ENCODE results near the gene CCNK. TPM values are rescaled to one million over a fixed set of nuclear protein-coding genes. Genes with fewer than 3 reads are reported as not detected.

CCNK gene
- total RNA-seq, 2 donors from 2014 or later, result 5.3 to 9.6 TPM

DNA sequence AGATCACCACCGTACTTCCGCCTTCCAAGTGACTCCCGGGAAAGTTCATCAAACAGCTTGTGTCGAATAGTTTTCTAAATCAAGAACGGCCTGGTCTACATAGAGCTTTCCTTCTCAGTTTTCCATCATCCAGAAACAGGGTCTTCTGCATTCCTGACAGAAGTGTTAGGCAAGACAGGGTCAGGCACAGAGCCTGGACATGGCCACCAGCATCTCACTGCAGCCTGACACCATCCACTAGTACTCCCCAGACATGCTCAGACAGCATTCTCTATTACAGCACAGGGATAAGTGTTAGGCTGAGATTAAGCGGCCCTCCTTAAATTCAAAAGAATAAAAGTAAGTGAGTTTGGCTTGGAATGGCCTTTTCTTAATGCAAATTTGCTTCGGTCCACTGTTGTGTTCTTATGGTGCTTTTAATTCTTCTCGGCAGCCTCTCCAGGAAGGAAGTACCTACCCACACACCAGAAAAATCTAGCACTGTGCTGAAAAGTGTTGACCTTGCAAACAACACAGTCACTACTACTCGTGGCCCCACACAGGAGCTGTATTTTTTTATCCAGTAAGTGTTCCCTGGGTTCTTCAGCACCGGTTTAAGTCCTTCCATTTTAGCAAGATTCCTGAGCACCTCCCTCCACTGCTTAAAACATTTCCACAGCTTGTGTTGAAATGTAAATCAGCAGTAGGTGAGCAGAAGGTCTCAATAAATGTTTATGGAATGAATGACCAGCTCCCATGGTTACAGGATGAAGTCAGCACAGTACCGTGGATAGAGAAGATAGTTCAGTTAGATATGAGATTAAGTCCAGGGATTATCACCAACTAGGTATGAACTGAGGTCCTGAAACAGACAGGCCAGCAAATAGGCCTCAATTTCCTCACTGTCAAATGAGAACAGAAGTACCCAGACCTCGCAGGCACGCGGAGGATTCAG is 44.7 kb upstream of the CCNK start:
- no peak for ATAC-seq
- no peak overlapping the region for H3K27ac ChIP-seq
- no peaks in the 10 kb centered on the region for H3K9me3 ChIP-seq
- H3K4me1 ChIP-seq, result no peaks in the 10 kb centered on the region
- no peaks in the 10 kb centered on the region for H3K27me3 ChIP-seq
- no peak overlapping the region for H3K4me3 ChIP-seq
- WGBS, 2 donors, result 82 to 86% methylated on average over 14 of the region's 14 CpGs
- no peak for DNase-seq
- peaks cover 0 to 6% of the 10 kb centered on the region in 2 donors for H3K36me3 ChIP-seq (replicated peaks in 1 of 2; ENCODE audit: insufficient read depth in 1 of 2, low read depth in 2 of 2)
- intact Hi-C loops (cut with DNase I), result no loop called here
- TF ChIP-seq POLR2A (IDR thresholded peaks at IDR 0.05), result no peak
- TF ChIP-seq, protein P1, sequence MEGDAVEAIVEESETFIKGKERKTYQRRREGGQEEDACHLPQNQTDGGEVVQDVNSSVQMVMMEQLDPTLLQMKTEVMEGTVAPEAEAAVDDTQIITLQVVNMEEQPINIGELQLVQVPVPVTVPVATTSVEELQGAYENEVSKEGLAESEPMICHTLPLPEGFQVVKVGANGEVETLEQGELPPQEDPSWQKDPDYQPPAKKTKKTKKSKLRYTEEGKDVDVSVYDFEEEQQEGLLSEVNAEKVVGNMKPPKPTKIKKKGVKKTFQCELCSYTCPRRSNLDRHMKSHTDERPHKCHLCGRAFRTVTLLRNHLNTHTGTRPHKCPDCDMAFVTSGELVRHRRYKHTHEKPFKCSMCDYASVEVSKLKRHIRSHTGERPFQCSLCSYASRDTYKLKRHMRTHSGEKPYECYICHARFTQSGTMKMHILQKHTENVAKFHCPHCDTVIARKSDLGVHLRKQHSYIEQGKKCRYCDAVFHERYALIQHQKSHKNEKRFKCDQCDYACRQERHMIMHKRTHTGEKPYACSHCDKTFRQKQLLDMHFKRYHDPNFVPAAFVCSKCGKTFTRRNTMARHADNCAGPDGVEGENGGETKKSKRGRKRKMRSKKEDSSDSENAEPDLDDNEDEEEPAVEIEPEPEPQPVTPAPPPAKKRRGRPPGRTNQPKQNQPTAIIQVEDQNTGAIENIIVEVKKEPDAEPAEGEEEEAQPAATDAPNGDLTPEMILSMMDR (IDR thresholded peaks at IDR 0.05), result no peak

DNA sequence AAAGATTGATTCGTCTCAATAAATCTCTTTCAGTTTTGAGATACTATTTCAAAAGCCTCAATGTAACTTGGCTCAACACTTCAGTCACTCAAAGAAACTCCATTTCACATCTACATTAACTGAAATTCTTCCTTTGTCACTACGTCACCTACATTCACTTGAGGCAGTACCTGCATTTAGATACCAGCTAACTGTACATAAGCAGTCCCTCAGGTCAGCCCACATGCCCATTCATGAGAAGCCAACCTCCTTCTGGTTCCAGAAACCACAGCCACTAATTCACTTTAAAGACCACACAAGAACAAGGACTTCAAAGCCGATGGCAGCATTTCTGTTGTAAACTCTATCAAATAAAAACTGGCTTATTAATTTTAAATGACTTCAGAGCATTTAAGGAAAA is 43.5 kb upstream of the CCNK start:
- DNase-seq (no peak), ATAC-seq (no peak)
- no peak overlapping the region for H3K27ac ChIP-seq
- no peak overlapping the region for H3K4me3 ChIP-seq
- TF ChIP-seq, protein P1 (IDR thresholded peaks at IDR 0.05), result no peak
- TF ChIP-seq POLR2A (IDR thresholded peaks at IDR 0.05), result no peak
- 70 to 80% methylated on average over 3 of the region's 3 CpGs for WGBS, 2 donors
- no peaks in the 10 kb centered on the region for H3K9me3 ChIP-seq
- no peaks in the 10 kb centered on the region for H3K27me3 ChIP-seq
- no peaks in the 10 kb centered on the region for H3K4me1 ChIP-seq
- peaks cover 0 to 6% of the 10 kb centered on the region in 2 donors for H3K36me3 ChIP-seq (replicated peaks in 1 of 2; ENCODE audit: insufficient read depth in 1 of 2, low read depth in 2 of 2)
- intact Hi-C loops (cut with DNase I), result no loop called here

DNA sequence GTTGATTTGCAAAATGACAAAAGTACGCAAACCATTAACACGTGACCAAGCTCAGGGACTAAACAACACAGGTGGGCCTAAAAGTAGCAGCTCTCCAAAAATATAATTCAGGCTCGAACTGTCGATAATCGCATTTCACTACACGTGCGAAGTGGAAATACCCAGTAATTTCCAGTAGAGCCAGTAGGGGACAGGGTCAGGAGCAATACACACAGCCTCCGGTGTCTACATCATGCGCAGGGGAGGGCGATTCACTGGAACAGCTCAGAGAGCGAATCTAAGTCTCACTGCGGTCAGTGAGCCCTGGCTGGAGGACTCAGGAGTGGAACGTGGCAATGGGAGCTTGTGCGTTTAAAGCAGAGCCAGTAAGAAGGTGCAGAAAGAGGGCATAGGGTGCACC is 40.9 kb upstream of the CCNK start:
- 91 to 94% methylated on average over 14 of the region's 14 CpGs for WGBS, 2 donors

DNA sequence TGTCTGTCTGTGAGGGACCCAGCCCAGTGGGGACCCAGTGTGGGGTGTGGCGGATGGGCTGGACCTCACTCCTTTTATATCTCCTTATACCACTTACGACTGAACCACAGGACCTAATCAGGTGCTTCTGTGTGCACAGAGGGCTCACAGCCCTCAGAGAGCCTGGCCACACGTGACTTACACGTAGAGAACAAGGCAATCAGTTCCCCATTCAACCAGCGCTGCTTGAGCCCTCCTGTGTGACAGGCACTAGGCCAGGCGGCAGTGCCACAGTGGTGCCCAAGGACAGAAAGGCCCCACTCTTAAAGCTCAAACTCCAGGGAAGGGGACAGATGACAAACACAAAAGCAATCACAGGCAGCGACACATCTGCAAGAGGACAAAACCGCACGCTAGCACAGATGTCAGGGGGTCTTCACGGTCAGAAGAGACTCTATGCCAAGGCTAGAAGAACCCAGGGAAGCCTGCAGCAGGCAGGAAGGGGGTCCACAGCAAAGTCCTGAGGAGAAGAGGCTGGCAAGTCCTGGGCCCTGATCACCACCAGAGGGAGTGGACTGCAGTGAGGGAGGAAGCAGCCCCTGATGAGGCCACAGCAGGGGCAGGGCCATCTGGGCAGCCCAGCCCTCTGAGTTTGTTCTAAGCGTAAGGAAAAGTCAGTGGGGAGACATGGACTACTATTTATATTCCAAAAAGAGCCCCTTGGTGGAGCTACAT is 39.9 kb upstream of the CCNK start:
- H3K4me1 ChIP-seq, result no peaks in the 10 kb centered on the region
- 92 to 96% methylated on average over 9 to 11 of the region's 11 CpGs for WGBS, 2 donors
- H3K36me3 ChIP-seq (replicated peaks in 1 of 2; ENCODE audit: insufficient read depth in 1 of 2, low read depth in 2 of 2), result peaks cover 0 to 6% of the 10 kb centered on the region in 2 donors
- no peak overlapping the region for H3K4me3 ChIP-seq
- TF ChIP-seq POLR2A (IDR thresholded peaks at IDR 0.05), result no peak
- TF ChIP-seq, protein P1 (IDR thresholded peaks at IDR 0.05), result no peak
- H3K27me3 ChIP-seq, result no peaks in the 10 kb centered on the region
- no peak overlapping the region for H3K27ac ChIP-seq
- DNase-seq (no peak), ATAC-seq (no peak)
- H3K9me3 ChIP-seq, result no peaks in the 10 kb centered on the region
- intact Hi-C loops (cut with DNase I), result no loop called here

More for the DNA sequence above, 40.9 kb upstream of the CCNK start:
- H3K9me3 ChIP-seq, result no peaks in the 10 kb centered on the region
- H3K4me3 ChIP-seq, result no peak overlapping the region
- peaks cover 0 to 6% of the 10 kb centered on the region in 2 donors for H3K36me3 ChIP-seq (replicated peaks in 1 of 2; ENCODE audit: insufficient read depth in 1 of 2, low read depth in 2 of 2)
- no peak overlapping the region for H3K27ac ChIP-seq
- no peaks in the 10 kb centered on the region for H3K4me1 ChIP-seq
- no peak for TF ChIP-seq POLR2A (IDR thresholded peaks at IDR 0.05)
- TF ChIP-seq, protein P1 (IDR thresholded peaks at IDR 0.05), result no peak
- H3K27me3 ChIP-seq, result no peaks in the 10 kb centered on the region
- intact Hi-C loops (cut with DNase I), result no loop called here
- ATAC-seq (no peak), DNase-seq (no peak)
